ENCODE results near the gene LRCH3.

Gene LRCH3

DNA sequence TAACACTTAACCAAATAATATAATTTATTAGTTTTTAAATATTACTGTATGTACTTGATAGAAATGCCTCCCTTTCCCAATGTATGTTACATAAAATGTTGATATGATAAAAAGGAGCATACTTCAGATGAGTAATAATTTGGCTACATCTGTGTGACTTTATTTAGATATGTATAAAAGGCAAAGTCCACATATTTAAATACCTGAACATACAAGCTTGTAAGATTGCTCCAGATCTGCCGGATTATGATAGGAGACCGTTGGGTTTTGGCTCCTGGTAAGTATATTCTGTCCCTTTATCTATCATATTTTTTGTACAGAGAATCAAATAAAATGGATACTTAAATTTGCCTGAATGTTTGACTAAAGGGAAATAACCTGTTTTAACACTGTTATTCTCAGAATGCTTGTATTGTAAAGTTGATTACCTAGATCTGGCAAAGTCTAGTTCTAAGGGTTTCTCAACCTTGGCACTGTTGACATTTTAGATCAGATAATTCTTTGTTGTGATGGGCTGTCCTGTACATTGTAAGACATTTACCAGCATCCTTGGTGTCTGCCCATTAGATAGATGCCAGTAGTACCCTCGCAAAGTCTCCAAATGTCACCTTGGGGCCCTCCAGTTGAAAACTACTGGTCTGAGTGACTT is 38.5 kb downstream of the LRCH3 start:
- Histone ChIP-seq H3K27ac (no peak overlapping the region), H3K36me3 (replicated peaks) (peaks cover 45% of the 10 kb centered on the region), H3K4me3 (ENCODE audit: low read depth, low read length) (no peak overlapping the region), H3K27me3 (replicated peaks) (no peaks in the 10 kb centered on the region)
- DNase-seq = no peak
- in situ Hi-C loops (cut with HindIII; ENCODE audit: low pct_ligation_motif_present, low sequenced_read_pairs) = no loop called here
- TF ChIP-seq CTCF (IDR thresholded peaks at IDR 0.05; ENCODE audit: low read depth, low read length, missing control alignments) = no peak

GRCh38 chr3:197830308-197830966 is 39.4 kb downstream of the LRCH3 start:
- TF ChIP-seq CTCF (IDR thresholded peaks at IDR 0.05; ENCODE audit: low read depth, low read length, missing control alignments) = no peak
- no peak for DNase-seq
- H3K4me3 ChIP-seq (ENCODE audit: low read depth, low read length) = no peak overlapping the region
- in situ Hi-C loops (cut with HindIII; ENCODE audit: low pct_ligation_motif_present, low sequenced_read_pairs) = no loop called here
- no peak overlapping the region for H3K27ac ChIP-seq
- H3K27me3 ChIP-seq (replicated peaks) = no peaks in the 10 kb centered on the region
- peaks cover 48% of the 10 kb centered on the region for H3K36me3 ChIP-seq (replicated peaks)

GRCh38 chr3:197830967-197831313 is 39.9 kb downstream of the LRCH3 start:
- no peaks in the 10 kb centered on the region for H3K27me3 ChIP-seq (replicated peaks)
- no peak overlapping the region for H3K4me3 ChIP-seq (ENCODE audit: low read depth, low read length)
- peaks cover 50% of the 10 kb centered on the region for H3K36me3 ChIP-seq (replicated peaks)
- no peak for TF ChIP-seq CTCF (IDR thresholded peaks at IDR 0.05; ENCODE audit: low read depth, low read length, missing control alignments)
- no peak overlapping the region for H3K27ac ChIP-seq
- in situ Hi-C loops (cut with HindIII; ENCODE audit: low pct_ligation_motif_present, low sequenced_read_pairs) = no loop called here
- DNase-seq = no peak

GRCh38 chr3:197833930-197834715 is 43.1 kb downstream of the LRCH3 start:
- Histone ChIP-seq H3K27ac (no peak overlapping the region), H3K36me3 (replicated peaks) (peaks cover 52% of the 10 kb centered on the region)
- in situ Hi-C loops (cut with HindIII; ENCODE audit: low pct_ligation_motif_present, low sequenced_read_pairs) = no loop called here

GRCh38 chr3:197835509-197835908 is 44.5 kb downstream of the LRCH3 start:
- Histone ChIP-seq H3K27me3 (replicated peaks) (no peaks in the 10 kb centered on the region), H3K4me3 (ENCODE audit: low read depth, low read length) (no peak overlapping the region), H3K27ac (no peak overlapping the region), H3K36me3 (replicated peaks) (peaks cover 51% of the 10 kb centered on the region)
- no peak for DNase-seq
- in situ Hi-C loops (cut with HindIII; ENCODE audit: low pct_ligation_motif_present, low sequenced_read_pairs) = no loop called here
- no peak for TF ChIP-seq CTCF (IDR thresholded peaks at IDR 0.05; ENCODE audit: low read depth, low read length, missing control alignments)

More at GRCh38 chr3:197833930-197834715, 43.1 kb downstream of the LRCH3 start:
- no peak overlapping the region for H3K4me3 ChIP-seq (ENCODE audit: low read depth, low read length)
- no peaks in the 10 kb centered on the region for H3K27me3 ChIP-seq (replicated peaks)
- DNase-seq = no peak
- TF ChIP-seq CTCF (IDR thresholded peaks at IDR 0.05; ENCODE audit: low read depth, low read length, missing control alignments) = no peak

Data from brain microvascular endothelial cell (primary cell).